Muscle layer of duodenum (tissue), 2 donors: Measurements from ENCODE around the gene CIAO3.

Experiments used
- H3K27ac ChIP-seq: one replicate; pipeline ENCODE4 v1.7.0; 2013; ENCODE audit warnings: mild to moderate bottlenecking, low read length
- H3K27me3 ChIP-seq: one replicate; pipeline ENCODE4 v1.7.0; 2013; ENCODE audit warnings: low read depth, mild to moderate bottlenecking, control low read depth, low read length
- H3K36me3 ChIP-seq, 2 donors: one replicate each; pipeline ENCODE4 v1.7.0; 2013; ENCODE audit warnings: low read length in 2 of 2, control low read depth in 1 of 2, mild to moderate bottlenecking in 1 of 2; ENCODE audit not compliant: insufficient read depth in 2 of 2, control insufficient read depth in 1 of 2
- H3K4me1 ChIP-seq, 2 donors: one replicate each; pipeline ENCODE4 v1.7.0; 2013; ENCODE audit warnings: low read length in 2 of 2, mild to moderate bottlenecking in 2 of 2, control low read depth in 1 of 2, moderate library complexity in 1 of 2; ENCODE audit not compliant: insufficient read depth in 2 of 2, control insufficient read depth in 1 of 2
- H3K4me3 ChIP-seq, 2 donors: one replicate each; pipeline ENCODE4 v1.7.0; 2013; ENCODE audit warnings: low read length in 2 of 2, low read depth in 1 of 2, mild to moderate bottlenecking in 1 of 2
- H3K9me3 ChIP-seq, 2 donors: one replicate each; pipeline ENCODE4 v1.7.0; 2013; ENCODE audit warnings: low read length in 2 of 2, control low read depth in 1 of 2, mild to moderate bottlenecking in 1 of 2; ENCODE audit not compliant: control insufficient read depth in 1 of 2
- donor health status: healthy.

The CIAO3 gene

DNA sequence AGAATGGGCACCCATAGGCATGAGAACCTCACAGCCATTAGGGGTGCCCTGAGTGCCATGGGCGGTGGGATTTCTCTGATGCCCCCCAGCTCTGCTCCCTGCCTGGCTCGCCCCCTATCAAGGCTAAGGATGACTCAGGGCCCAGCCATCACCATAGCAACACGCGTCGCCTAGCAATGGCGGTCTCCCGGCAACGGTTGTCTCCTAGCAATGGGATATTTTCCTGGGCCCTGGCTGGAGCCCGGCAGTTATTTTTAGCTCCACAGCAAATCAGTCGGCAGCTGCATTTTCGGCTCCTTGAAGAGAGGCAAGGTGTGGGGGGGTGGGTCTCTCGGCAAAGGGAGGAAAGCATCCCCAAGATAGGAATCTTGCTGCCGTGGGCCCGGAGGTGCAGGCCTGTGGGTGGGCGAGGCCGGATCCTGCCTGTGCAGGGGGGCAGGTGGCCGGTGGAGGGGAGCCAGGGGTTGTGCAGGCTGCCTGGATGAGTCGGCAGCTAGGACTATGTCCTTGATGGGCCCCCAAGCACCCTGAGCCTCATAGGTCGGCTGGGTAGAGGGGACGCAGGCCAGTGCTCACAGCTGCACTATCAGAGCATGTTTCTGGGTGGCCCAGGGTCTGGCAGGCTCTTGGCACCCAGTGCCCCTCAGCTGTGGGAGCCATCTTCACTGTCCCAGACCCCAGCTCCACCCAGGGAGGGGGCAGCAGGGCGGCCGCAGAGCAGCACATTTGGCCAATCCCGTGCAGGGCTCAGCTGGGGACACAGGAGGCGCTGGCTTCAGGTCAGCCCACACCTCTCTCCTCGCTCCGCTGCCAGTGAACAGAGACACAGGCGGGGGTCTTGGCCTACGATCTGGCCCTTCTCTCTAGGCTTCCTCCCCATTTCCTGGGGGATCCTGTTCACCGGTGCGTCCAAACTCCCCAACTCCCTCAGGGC, 31.0 kb downstream of the CIAO3 start:
- Histone ChIP-seq H3K4me1 (peaks cover 0 to 24% of the 10 kb centered on the region in 2 donors), H3K36me3 (no peaks in the 10 kb centered on the region), H3K9me3 (no peaks in the 10 kb centered on the region), H3K27ac (no peak overlapping the region), H3K4me3 (no peak overlapping the region), H3K27me3 (peaks cover 47% of the 10 kb centered on the region)

DNA sequence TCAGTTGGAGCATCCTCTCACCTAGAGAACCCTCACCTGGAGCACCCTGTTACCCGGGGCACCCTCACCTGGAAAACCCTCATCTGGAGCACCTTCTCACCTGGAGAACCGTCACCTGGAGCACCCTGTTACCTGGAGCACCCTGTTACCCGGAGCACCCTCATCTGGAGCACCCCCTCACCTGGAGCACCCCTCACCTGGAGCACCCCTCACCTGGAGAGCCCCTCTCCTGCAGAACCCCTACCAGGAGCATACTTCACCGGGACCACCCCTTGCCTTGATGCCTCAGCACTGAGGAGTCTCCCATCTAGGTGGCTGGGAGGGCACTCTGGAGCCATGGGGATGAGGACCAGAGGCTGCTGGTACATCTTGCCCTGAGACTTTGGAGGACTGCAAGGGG, 31.8 kb downstream of the CIAO3 start:
- peaks cover 56% of the 10 kb centered on the region for H3K27me3 ChIP-seq
- no peaks in the 10 kb centered on the region for H3K36me3 ChIP-seq
- no peak overlapping the region for H3K27ac ChIP-seq
- H3K9me3 ChIP-seq = no peaks in the 10 kb centered on the region
- no peak overlapping the region for H3K4me3 ChIP-seq
- H3K4me1 ChIP-seq = peaks cover 0 to 18% of the 10 kb centered on the region in 2 donors

DNA sequence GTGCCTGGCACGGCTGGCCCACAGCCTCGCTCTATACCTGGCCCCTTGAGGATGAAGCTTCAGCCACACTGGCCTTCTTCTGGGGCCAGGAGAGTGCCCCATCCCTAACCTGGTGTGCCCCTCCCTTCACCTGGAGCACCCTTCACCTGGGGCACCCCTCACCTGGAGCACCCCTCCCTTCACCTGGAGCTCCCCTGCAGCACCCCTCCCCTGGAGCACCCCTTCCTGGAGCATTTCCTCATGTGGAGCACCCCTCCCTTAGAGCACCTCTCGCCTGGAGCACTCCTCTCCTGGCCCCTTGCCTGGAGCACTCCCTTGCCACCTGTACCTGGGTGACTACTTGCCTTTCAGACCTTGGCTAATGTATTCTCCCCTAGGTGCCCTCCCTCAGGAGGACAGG, 32.8 kb downstream of the CIAO3 start:
- Histone ChIP-seq H3K4me3 (no peak overlapping the region), H3K27me3 (peaks cover 60% of the 10 kb centered on the region), H3K9me3 (no peaks in the 10 kb centered on the region), H3K36me3 (no peaks in the 10 kb centered on the region), H3K4me1 (peaks cover 0 to 18% of the 10 kb centered on the region in 2 donors), H3K27ac (no peak overlapping the region)

DNA sequence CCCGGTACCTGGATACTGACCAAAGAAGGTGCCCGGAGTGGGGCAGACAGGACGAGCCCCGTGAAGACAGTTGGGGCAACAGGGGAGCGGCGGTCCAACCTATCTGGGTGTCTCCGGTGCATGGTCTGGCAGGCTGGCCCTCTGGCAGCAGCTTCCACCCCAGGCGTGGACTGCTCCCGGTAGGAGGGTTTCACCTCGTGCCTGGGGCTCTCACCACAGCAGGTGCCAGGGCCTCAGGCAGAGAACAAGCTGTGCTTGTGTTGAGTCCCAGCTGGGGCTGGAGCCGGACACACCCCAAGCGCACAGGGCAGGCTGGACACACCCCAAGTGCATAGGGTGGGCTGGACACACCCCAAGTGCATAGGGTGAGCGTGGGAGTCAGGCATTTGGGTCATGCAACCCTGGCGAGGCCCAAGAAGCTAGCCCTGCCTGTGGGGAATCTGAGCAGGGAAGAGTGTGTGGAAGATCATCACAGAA, 33.7 kb downstream of the CIAO3 start:
- H3K4me1 ChIP-seq = peaks cover 0 to 18% of the 10 kb centered on the region in 2 donors
- no peaks in the 10 kb centered on the region for H3K9me3 ChIP-seq
- H3K27me3 ChIP-seq = peaks cover 67% of the 10 kb centered on the region
- H3K4me3 ChIP-seq = no peak overlapping the region
- no peaks in the 10 kb centered on the region for H3K36me3 ChIP-seq
- no peak overlapping the region for H3K27ac ChIP-seq

DNA sequence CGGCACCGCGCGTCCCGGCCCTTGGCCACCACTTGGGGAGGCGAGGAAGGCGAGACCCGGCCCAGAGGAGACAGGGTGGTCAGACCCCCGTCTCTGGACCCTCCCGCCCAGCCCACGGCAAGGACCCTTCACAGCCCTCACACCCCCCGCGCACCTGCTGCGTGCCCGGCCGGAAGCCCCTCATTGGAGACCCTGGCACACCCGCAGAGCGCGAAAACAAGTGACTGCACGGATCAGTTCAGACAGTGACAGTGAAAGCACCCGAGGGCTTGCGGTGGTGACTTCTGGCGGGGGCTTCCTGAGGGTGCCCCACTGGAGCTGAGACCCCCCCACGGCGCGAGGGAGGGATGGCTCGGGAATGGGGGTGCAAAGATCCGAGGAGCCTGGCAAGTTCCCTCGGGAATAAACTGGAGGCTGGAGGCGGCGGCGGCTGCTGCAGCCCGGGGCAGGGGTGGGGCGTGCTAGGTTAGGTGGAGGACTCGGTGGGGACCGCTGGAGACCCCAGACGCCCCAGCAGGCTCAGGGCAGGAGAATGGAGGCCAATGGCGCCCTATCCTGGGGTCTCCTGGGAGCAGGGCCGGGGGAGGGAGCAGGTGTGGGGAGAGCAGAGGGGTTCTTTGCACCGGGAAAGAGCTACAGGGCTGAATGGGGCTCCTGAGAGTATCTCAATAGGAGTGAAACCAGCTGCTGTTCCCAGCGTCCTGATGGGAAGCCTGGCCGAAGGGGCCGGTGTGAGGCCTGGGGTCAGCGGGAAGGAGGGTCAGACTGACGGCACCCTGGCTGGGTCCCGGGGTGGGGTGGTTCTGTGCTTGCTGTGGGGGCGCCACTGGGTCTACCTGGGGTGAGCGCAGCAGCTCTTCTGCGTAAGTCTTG, 34.4 kb downstream of the CIAO3 start:
- Histone ChIP-seq H3K4me3 (no peak overlapping the region), H3K4me1 (peaks cover 0 to 18% of the 10 kb centered on the region in 2 donors), H3K9me3 (no peaks in the 10 kb centered on the region), H3K27ac (no peak overlapping the region), H3K36me3 (no peaks in the 10 kb centered on the region), H3K27me3 (peaks cover 70% of the 10 kb centered on the region)

DNA sequence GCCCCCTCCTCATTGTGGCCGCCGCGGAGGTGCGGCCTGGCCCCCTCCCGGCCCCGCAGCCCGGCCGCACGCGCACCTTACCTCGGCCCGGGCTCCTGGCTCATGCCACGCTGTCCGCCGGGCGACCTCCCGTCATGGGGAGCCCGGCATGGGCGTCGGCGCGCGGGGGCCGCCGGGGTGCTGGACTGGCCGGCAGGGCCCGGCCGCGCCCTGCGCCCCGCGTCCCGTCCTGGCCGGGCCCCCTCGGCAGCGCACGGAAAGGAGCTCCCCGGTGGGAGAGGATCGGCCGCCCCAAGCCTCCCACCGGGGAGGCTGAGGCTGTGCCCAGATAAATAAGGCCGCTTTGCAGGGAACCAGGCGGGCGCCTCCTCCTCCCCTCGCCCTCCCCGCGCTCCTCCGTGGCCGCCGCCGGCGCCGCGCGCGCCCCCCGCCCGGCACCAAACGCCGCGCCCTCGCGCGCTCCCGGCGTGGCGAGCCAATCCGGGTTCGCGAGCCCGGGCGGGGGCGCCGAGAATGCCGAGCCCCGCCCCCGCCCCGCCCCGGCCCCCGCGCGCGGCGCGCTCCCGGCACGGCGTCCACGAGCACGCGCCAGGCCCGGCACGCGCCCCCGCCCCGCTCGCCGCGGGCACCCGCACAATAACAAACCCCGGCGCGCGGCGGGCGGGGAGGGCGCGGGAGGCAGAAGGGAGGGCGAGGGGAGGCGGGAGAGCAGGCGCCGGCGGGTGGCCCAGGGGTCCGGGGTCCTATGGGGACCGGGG, 35.2 kb downstream of the CIAO3 start, which contains the start of gene FBXL16:
FBXL16 (minus strand) TSS at position 371 of the 758 bp plus-strand sequence. CDS start 8,396 bp downstream, outside the sequence.
- Histone ChIP-seq H3K27me3 (peaks cover 62% of the 10 kb centered on the region), H3K9me3 (no peaks in the 10 kb centered on the region), H3K27ac (no peak within 1 kb of the TSS), H3K4me3 (no peak within 1 kb of the TSS), H3K36me3 (no peaks in the 10 kb centered on the region), H3K4me1 (peaks cover 0 to 26% of the 10 kb centered on the region in 2 donors)

DNA sequence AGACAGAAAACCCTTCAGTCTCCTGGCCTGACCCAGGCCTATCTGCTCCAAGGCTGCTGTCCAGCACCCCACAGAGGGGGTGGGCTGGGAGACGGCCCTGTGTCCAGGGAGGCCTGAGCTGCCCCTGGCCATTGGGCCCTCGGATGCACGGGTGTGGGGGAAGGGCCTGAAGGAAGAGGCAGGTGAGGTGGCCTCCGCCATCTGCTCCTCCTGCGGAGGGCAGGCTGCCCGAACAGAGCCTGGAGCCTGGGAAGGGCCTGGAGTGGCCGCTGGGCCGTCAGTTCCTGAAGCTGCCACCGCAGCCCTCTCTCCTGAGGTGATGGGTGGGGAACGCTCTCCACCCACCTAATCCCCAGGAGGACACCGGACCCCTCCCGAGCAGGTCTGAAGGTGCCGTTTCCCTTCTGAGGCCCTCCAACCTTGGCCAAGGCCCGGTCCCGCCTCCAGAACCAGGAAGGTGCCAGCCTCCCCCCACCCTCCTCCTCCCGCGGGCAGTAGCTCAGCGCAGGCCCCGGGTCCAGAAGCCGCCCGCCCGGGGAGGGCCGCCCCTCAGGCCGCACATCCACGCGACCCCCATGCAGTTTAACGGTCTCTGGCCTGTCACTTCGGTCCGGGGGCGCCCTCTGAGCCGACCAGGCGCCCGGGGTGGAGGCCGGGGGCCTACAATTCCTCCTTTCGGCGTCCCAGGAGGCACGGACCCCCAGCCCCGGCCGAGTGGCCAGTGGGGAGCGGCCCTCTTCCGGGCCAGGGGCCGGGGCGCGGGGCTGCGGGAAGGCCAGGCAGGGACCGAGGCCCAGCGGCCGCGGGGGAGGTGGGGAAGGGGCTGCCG, 36.0 kb downstream of the CIAO3 start:
- Histone ChIP-seq H3K27ac (no peak overlapping the region), H3K4me1 (peaks cover 0 to 24% of the 10 kb centered on the region in 2 donors), H3K9me3 (no peaks in the 10 kb centered on the region), H3K36me3 (no peaks in the 10 kb centered on the region), H3K4me3 (no peak overlapping the region), H3K27me3 (peaks cover 56% of the 10 kb centered on the region)

DNA sequence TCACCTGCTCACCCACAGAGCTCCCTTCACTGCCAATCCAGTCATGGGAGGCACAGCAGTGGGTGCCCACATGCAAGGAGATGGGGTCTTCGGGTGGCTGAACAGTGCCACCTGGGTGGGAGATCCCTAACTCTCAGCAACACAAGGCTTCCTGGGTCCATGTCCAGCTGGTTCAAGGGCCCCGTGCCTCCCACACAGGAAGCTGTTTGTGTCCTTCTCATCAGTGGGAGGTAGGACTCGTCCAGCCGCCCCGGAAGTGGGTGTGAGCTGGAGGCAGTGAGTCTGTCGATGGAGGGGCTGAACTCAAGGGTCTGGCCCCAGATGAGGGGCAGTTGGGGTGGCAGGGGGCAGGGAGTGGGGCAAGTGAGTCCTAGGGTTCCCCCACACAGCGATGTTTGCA, 36.8 kb downstream of the CIAO3 start:
- peaks cover 53% of the 10 kb centered on the region for H3K27me3 ChIP-seq
- H3K4me1 ChIP-seq = peaks cover 0 to 23% of the 10 kb centered on the region in 2 donors
- no peaks in the 10 kb centered on the region for H3K36me3 ChIP-seq
- no peaks in the 10 kb centered on the region for H3K9me3 ChIP-seq
- no peak overlapping the region for H3K27ac ChIP-seq
- no peak overlapping the region for H3K4me3 ChIP-seq

DNA sequence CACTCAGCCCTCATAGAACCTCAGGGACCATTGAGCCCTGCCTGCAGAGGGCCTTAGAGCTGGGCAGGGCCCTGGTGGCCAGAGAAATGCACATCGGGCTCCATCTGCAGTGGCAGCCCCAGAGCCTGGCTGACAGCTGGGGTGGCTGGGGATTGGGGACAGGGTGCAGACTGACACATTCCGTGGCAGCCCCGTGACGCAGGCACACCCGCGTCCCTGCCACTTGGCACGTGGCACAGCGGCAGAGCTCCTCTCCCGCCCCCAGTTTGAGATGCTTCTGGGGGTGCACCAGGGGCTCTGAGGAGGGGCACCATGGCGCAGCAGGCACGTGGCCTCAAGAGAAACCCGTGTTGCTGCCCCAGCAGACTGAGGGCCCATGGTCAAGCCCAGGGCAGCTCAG, 37.4 kb downstream of the CIAO3 start:
- H3K4me3 ChIP-seq = no peak overlapping the region
- H3K9me3 ChIP-seq = no peaks in the 10 kb centered on the region
- H3K27ac ChIP-seq = no peak overlapping the region
- H3K27me3 ChIP-seq = peaks cover 47% of the 10 kb centered on the region
- peaks cover 0 to 23% of the 10 kb centered on the region in 2 donors for H3K4me1 ChIP-seq
- H3K36me3 ChIP-seq = no peaks in the 10 kb centered on the region

DNA sequence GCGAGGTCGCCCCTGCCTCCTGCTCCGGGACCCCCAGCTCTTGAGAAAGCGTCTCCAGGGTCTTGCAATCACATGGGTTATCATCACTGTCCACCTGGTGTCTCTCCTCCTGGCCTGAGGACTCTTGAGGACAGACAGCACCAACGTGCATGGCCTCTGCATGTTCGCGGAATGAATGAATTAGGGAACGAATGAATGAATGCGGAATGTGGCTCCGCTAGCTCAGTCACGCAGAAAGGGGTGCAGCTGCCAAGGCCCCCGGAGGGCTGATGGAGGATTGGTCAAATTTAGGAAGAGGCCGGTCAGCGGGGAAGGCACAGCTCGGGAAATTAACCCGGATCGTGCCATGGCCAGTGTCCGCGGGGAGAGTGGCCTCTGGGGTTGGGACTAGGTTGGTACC, 38.5 kb downstream of the CIAO3 start:
- Histone ChIP-seq H3K4me1 (peaks cover 0 to 23% of the 10 kb centered on the region in 2 donors), H3K9me3 (no peaks in the 10 kb centered on the region), H3K4me3 (no peak overlapping the region), H3K27me3 (peaks cover 39% of the 10 kb centered on the region), H3K36me3 (no peaks in the 10 kb centered on the region), H3K27ac (no peak overlapping the region)
